AG09309 (cell line): ENCODE data around the gene ZNF723.
"Not testable (repeated sequence)": the region's sequence is repeated elsewhere in the genome, so short reads cannot be mapped to it uniquely, and the experiment has no call there.

Source experiments
- DNase-seq: peaks from one replicate; pipeline ENCODE4 v3.0.0-alpha.2; 2010; ENCODE audit warnings: low read depth
- H3K4me3 ChIP-seq: 2 replicates; pipeline ENCODE4 v1.5.1; 2011; ENCODE audit warnings: mild to moderate bottlenecking, low read depth, low read length, moderate library complexity; ENCODE audit not compliant: control insufficient read depth
- CTCF ChIP-seq: IDR thresholded peaks from 2 replicates; pipeline ENCODE4 v1.5.1; 2011; ENCODE audit warnings: mild to moderate bottlenecking, low read depth, low read length, inconsistent platforms; ENCODE audit not compliant: insufficient read depth, control insufficient read depth; ENCODE audit errors: missing control alignments

Gene ZNF723

GRCh38 chr19:22832031-22832762 lies at the start of gene ZNF723:
Gene ZNF723, plus strand, starts transcription at chr19:22832291. Its CDS starts 89 bp downstream, at chr19:22832380.
- H3K4me3 ChIP-seq, result no peak within 1 kb of the TSS
- no peak for TF ChIP-seq CTCF
- no peak for DNase-seq

GRCh38 chr19:22783651-22784410 lies 48.3 kb upstream of the ZNF723 start, which contains the start of gene ZNF99:
Gene ZNF99, minus strand, starts transcription at chr19:22784151. Its CDS starts 135 bp downstream, at chr19:22784016.
- no peak within 1 kb of the TSS for H3K4me3 ChIP-seq
- no peak for DNase-seq
- no peak for TF ChIP-seq CTCF

- DNase-seq, H3K4me3 ChIP-seq: not testable (repeated sequence)
These were observed 39.2 kb upstream of the ZNF723 start for GRCh38 chr19:22792863-22793262.

- no peak overlapping the region for H3K4me3 ChIP-seq
- DNase-seq, result no peak
These were observed 35.1 kb upstream of the ZNF723 start for GRCh38 chr19:22797040-22797439.

GRCh38 chr19:22806418-22806817 lies 25.7 kb upstream of the ZNF723 start:
- H3K4me3 ChIP-seq, result no peak overlapping the region
- no peak for DNase-seq
- no peak for TF ChIP-seq CTCF

More at GRCh38 chr19:22797040-22797439, 35.1 kb upstream of the ZNF723 start:
- no peak for TF ChIP-seq CTCF

GRCh38 chr19:22807061-22807835 lies 24.8 kb upstream of the ZNF723 start:
- H3K4me3 ChIP-seq, result no peak overlapping the region
- no peak for TF ChIP-seq CTCF
- DNase-seq, result no peak
